ENCODE results near the gene ALDOA. TPM values are rescaled to one million over a fixed set of nuclear protein-coding genes. Genes with fewer than 3 reads are reported as not detected.

Gene ALDOA
- total and polyA plus RNA-seq, 9 of the 15 experiments (the other 6 are each of a cell fraction or from before 2014, with no cell fraction given), result 311 to 2,224 (median 1,293) TPM

DNA sequence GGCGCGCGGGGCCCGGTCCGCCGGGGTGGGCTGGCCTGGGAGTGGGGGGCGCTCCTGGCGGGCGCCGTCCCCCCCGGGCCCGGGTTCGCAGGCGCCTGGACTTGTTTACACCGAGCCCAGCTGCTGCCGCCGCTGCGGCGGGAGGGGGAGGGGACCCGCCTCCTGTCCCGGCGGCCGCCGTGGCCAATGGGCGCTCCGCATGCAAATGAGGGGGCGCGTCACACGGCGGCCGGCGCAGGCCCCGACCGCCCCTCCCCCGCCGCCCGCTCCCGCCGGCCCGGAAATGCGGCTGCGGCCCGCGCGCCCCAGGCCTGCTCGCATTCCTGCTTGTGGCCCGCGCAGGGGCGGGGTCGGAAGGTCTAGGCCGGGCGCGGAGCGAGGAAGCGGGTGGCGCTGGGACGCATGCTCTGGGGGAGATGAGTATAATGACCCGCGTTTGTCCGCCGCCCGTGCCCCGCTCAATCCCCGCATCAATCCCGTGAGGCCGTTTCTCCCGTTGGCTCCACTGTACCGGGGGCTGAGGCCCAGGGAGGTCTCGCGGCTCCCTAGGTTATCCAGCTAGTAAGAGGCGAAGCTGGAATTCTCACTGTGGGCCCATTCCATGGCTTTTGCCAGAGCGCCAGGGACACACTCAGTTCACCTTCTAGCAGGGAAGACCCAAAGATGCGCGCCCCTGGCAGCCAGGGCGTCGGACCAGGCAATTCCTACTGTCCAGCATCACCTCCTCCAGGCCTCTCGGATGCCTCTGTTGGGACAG, 30.7 kb downstream of the ALDOA start, which contains the start of gene YPEL3 (continued):
- TF ChIP-seq ZNF224 (CRISPR knock-in tag; IDR thresholded peaks at IDR 0.05), result no peak
- TF ChIP-seq, protein P1, sequence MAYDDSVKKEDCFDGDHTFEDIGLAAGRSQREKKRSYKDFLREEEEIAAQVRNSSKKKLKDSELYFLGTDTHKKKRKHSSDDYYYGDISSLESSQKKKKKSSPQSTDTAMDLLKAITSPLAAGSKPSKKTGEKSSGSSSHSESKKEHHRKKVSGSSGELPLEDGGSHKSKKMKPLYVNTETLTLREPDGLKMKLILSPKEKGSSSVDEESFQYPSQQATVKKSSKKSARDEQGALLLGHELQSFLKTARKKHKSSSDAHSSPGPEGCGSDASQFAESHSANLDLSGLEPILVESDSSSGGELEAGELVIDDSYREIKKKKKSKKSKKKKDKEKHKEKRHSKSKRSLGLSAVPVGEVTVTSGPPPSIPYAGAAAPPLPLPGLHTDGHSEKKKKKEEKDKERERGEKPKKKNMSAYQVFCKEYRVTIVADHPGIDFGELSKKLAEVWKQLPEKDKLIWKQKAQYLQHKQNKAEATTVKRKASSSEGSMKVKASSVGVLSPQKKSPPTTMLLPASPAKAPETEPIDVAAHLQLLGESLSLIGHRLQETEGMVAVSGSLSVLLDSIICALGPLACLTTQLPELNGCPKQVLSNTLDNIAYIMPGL (CRISPR knock-in tag; IDR thresholded peaks at IDR 0.05), result no peak
- TF ChIP-seq MAFF (IDR thresholded peaks at IDR 0.05; ENCODE audit: low read length), result no peak
- no peak for TF ChIP-seq MAFK (IDR thresholded peaks at IDR 0.05; ENCODE audit: low read length)
- no peak for TF ChIP-seq RHOXF2B (CRISPR knock-in tag; conservative IDR thresholded peaks at IDR 0.05)
- TF ChIP-seq JUNB (CRISPR knock-in tag; conservative IDR thresholded peaks at IDR 0.05), result 0 out of 2 replicates have a peak, but pooled peaks have one; percentile 3
- TF ChIP-seq ZNF282 (CRISPR knock-in tag; IDR thresholded peaks at IDR 0.05), result no peak
- no peak for TF ChIP-seq ZNF175 (CRISPR knock-in tag; IDR thresholded peaks at IDR 0.05; ENCODE audit: low read depth)
- TF ChIP-seq, protein P2, sequence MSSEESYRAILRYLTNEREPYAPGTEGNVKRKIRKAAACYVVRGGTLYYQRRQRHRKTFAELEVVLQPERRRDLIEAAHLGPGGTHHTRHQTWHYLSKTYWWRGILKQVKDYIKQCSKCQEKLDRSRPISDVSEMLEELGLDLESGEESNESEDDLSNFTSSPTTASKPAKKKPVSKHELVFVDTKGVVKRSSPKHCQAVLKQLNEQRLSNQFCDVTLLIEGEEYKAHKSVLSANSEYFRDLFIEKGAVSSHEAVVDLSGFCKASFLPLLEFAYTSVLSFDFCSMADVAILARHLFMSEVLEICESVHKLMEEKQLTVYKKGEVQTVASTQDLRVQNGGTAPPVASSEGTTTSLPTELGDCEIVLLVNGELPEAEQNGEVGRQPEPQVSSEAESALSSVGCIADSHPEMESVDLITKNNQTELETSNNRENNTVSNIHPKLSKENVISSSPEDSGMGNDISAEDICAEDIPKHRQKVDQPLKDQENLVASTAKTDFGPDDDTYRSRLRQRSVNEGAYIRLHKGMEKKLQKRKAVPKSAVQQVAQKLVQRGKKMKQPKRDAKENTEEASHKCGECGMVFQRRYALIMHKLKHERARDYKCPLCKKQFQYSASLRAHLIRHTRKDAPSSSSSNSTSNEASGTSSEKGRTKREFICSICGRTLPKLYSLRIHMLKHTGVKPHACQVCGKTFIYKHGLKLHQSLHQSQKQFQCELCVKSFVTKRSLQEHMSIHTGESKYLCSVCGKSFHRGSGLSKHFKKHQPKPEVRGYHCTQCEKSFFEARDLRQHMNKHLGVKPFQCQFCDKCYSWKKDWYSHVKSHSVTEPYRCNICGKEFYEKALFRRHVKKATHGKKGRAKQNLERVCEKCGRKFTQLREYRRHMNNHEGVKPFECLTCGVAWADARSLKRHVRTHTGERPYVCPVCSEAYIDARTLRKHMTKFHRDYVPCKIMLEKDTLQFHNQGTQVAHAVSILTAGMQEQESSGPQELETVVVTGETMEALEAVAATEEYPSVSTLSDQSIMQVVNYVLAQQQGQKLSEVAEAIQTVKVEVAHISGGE (CRISPR knock-in tag; IDR thresholded peaks at IDR 0.05), result 0 out of 6 replicates have a peak, but pooled peaks of 1 of the 3 experiments have one; percentile 14
- TF ChIP-seq FOXJ2 (tag; IDR thresholded peaks at IDR 0.05), result peak; percentile 90
- TF ChIP-seq, protein P3, sequence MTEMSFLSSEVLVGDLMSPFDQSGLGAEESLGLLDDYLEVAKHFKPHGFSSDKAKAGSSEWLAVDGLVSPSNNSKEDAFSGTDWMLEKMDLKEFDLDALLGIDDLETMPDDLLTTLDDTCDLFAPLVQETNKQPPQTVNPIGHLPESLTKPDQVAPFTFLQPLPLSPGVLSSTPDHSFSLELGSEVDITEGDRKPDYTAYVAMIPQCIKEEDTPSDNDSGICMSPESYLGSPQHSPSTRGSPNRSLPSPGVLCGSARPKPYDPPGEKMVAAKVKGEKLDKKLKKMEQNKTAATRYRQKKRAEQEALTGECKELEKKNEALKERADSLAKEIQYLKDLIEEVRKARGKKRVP (CRISPR knock-in tag; IDR thresholded peaks at IDR 0.05), result no peak
- TF ChIP-seq ZNF507 (tag; conservative IDR thresholded peaks at IDR 0.05), result no peak
- TF ChIP-seq, protein P4, sequence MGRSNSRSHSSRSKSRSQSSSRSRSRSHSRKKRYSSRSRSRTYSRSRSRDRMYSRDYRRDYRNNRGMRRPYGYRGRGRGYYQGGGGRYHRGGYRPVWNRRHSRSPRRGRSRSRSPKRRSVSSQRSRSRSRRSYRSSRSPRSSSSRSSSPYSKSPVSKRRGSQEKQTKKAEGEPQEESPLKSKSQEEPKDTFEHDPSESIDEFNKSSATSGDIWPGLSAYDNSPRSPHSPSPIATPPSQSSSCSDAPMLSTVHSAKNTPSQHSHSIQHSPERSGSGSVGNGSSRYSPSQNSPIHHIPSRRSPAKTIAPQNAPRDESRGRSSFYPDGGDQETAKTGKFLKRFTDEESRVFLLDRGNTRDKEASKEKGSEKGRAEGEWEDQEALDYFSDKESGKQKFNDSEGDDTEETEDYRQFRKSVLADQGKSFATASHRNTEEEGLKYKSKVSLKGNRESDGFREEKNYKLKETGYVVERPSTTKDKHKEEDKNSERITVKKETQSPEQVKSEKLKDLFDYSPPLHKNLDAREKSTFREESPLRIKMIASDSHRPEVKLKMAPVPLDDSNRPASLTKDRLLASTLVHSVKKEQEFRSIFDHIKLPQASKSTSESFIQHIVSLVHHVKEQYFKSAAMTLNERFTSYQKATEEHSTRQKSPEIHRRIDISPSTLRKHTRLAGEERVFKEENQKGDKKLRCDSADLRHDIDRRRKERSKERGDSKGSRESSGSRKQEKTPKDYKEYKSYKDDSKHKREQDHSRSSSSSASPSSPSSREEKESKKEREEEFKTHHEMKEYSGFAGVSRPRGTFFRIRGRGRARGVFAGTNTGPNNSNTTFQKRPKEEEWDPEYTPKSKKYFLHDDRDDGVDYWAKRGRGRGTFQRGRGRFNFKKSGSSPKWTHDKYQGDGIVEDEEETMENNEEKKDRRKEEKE (IDR thresholded peaks at IDR 0.05; ENCODE audit: borderline replicate concordance in 1 of 2, control insufficient read depth in 1 of 2, low read depth in 2 of 2, low read length in 1 of 2), result no peak
- TF ChIP-seq PTRF (tag; IDR thresholded peaks at IDR 0.05), result no peak
- no peak for TF ChIP-seq SNRNP70 (optimal IDR thresholded peaks at IDR 0.05; ENCODE audit: low read depth, low read length)
- no peak for TF ChIP-seq SLC30A9 (CRISPR knock-in tag; IDR thresholded peaks at IDR 0.05)
- TF ChIP-seq EP400 (IDR thresholded peaks at IDR 0.05), result peak; percentile 56; the same call in 1 of the 2 replicates
- no peak for TF ChIP-seq TAF15 (IDR thresholded peaks at IDR 0.05; ENCODE audit: low read depth, low read length)

Measured in K562 (cell line).